GM18867 (cell line): Measurements from ENCODE around the gene MNT.

ENCODE experiments used
- ATAC-seq: cut with Tn5 transposase; IDR thresholded peaks from one replicate; pipeline ENCODE4 v1.9.1; 2021; ENCODE audit warnings: mild to moderate bottlenecking, moderate library complexity; ENCODE audit not compliant: unreplicated experiment

Gene MNT

GRCh38 chr17:2396568-2397246 lies 4.2 kb downstream of the MNT start:
- ATAC-seq, result no peak

- ATAC-seq, result no peak
These were observed 4.7 kb downstream of the MNT start for GRCh38 chr17:2396192-2396567.

- ATAC-seq, result no peak
These were observed 5.3 kb downstream of the MNT start for GRCh38 chr17:2395258-2396181.

GRCh38 chr17:2394775-2395201 lies 6.1 kb downstream of the MNT start:
- ATAC-seq, result no peak

- no peak for ATAC-seq
These were observed 6.7 kb downstream of the MNT start for GRCh38 chr17:2393954-2394749.

GRCh38 chr17:2393174-2393953 lies 7.5 kb downstream of the MNT start:
- peak; percentile 42 for ATAC-seq

GRCh38 chr17:2392252-2393173 lies 8.3 kb downstream of the MNT start:
- ATAC-seq, result peak; percentile 57

- no peak for ATAC-seq
These were observed 9.1 kb downstream of the MNT start for GRCh38 chr17:2391597-2392251.

GRCh38 chr17:2390199-2390836 lies 10.5 kb downstream of the MNT start:
- no peak for ATAC-seq

GRCh38 chr17:2388683-2389055 lies 12.2 kb downstream of the MNT start:
- ATAC-seq, result no peak

- ATAC-seq, result no peak
These were observed 12.7 kb downstream of the MNT start for GRCh38 chr17:2388020-2388682.

GRCh38 chr17:2387086-2388019 lies 13.5 kb downstream of the MNT start:
- no peak for ATAC-seq

GRCh38 chr17:2386400-2387085 lies 14.3 kb downstream of the MNT start:
- ATAC-seq, result no peak

GRCh38 chr17:2385240-2386210 lies 15.3 kb downstream of the MNT start:
- no peak for ATAC-seq

GRCh38 chr17:2384439-2385127 lies 16.3 kb downstream of the MNT start:
- no peak for ATAC-seq
